ENCODE data around the gene S100P.
A peak's percentile ranks its signal among the peaks of the same experiment; 100 is the strongest.

DNA sequence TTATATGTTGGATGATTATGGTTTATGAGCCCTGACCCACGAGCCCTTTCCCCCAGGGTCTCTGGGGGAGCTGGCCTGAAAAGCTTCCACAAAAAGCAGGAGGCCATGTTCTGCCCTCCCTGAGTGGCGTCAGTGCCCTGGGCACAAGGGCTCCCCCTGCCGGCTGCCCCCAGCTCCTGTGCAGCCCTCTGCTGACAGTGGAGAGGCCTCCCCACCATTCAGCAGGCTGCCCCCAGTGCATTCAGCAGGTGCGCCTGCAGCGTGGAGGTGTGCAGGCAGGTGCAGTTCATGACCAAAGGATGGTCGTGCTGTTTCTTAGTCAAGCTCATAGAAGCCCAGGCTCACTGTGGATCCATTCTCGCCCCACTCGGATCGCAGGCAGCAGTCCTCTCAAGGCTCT, 12.5 kb upstream of the S100P start:
- TF ChIP-seq CTCF (IDR thresholded peaks at IDR 0.05; ENCODE audit: low read depth, low read length, missing input control) = peak; percentile 19
- TF ChIP-seq RAD21 (IDR thresholded peaks at IDR 0.05) = peak in 1 of 2 donors; percentile 23
- TF ChIP-seq NR2F2 (IDR thresholded peaks at IDR 0.05) = no peak
- TF ChIP-seq, protein P1, sequence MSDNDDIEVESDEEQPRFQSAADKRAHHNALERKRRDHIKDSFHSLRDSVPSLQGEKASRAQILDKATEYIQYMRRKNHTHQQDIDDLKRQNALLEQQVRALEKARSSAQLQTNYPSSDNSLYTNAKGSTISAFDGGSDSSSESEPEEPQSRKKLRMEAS (IDR thresholded peaks at IDR 0.05) = no peak
- TF ChIP-seq ATF3 (IDR thresholded peaks at IDR 0.05) = no peak
- no peak for TF ChIP-seq TAF1 (conservative IDR thresholded peaks at IDR 0.05)
- TF ChIP-seq ZBTB33 (IDR thresholded peaks at IDR 0.05) = no peak
- TF ChIP-seq, protein P2, sequence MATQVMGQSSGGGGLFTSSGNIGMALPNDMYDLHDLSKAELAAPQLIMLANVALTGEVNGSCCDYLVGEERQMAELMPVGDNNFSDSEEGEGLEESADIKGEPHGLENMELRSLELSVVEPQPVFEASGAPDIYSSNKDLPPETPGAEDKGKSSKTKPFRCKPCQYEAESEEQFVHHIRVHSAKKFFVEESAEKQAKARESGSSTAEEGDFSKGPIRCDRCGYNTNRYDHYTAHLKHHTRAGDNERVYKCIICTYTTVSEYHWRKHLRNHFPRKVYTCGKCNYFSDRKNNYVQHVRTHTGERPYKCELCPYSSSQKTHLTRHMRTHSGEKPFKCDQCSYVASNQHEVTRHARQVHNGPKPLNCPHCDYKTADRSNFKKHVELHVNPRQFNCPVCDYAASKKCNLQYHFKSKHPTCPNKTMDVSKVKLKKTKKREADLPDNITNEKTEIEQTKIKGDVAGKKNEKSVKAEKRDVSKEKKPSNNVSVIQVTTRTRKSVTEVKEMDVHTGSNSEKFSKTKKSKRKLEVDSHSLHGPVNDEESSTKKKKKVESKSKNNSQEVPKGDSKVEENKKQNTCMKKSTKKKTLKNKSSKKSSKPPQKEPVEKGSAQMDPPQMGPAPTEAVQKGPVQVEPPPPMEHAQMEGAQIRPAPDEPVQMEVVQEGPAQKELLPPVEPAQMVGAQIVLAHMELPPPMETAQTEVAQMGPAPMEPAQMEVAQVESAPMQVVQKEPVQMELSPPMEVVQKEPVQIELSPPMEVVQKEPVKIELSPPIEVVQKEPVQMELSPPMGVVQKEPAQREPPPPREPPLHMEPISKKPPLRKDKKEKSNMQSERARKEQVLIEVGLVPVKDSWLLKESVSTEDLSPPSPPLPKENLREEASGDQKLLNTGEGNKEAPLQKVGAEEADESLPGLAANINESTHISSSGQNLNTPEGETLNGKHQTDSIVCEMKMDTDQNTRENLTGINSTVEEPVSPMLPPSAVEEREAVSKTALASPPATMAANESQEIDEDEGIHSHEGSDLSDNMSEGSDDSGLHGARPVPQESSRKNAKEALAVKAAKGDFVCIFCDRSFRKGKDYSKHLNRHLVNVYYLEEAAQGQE (IDR thresholded peaks at IDR 0.05) = no peak
- TF ChIP-seq GABPA (IDR thresholded peaks at IDR 0.05 in 1 of 2, conservative IDR thresholded peaks at IDR 0.05 in 1 of 2) = no peak
- TF ChIP-seq SP1 (IDR thresholded peaks at IDR 0.05) = no peak
- TF ChIP-seq EGR1 (IDR thresholded peaks at IDR 0.05; ENCODE audit: low read depth in 2 of 2) = no peak
- no peak for TF ChIP-seq JUND (IDR thresholded peaks at IDR 0.05)

Measured in liver (tissue), 3 donors.